Hepatocyte (in vitro differentiated cells): ENCODE data around the gene HSPA1A. TPM values are rescaled to one million over a fixed set of nuclear protein-coding genes. Genes with fewer than 3 reads are reported as not detected.
A peak's percentile ranks its signal among the peaks of the same experiment; 100 is the strongest.

Source experiments
- DNase-seq: peaks from one replicate; pipeline ENCODE4 v3.0.0-alpha.2; 2016; ENCODE audit warnings: low spot score
- H2AFZ ChIP-seq: fragments of 200-600 bp; sonication (generic); 2 replicates; pipeline ENCODE4 v1.6.0; 2016; ENCODE audit warnings: antibody characterized with exemption, mild to moderate bottlenecking
- H3K27ac ChIP-seq: fragments of 200-600 bp; sonication (generic); 2 replicates; pipeline ENCODE4 v1.5.1; 2016; ENCODE audit warnings: mild to moderate bottlenecking
- H3K27me3 ChIP-seq: fragments of 200-600 bp; sonication (generic); 2 replicates; pipeline ENCODE4 v1.6.1; 2016
- H3K36me3 ChIP-seq: fragments of 200-600 bp; sonication (generic); replicated peaks from 2 replicates; pipeline ENCODE4 v1.5.1; 2016; ENCODE audit warnings: low read depth; ENCODE audit not compliant: insufficient read depth
- H3K4me1 ChIP-seq: fragments of 200-600 bp; sonication (generic); 2 replicates; pipeline ENCODE4 v1.5.1; 2016; ENCODE audit warnings: mild to moderate bottlenecking, moderate library complexity; ENCODE audit not compliant: insufficient read depth
- H3K4me2 ChIP-seq: fragments of 200-600 bp; sonication (generic); 2 replicates; pipeline ENCODE4 v1.6.0; 2016
- H3K4me3 ChIP-seq: fragments of 200-600 bp; sonication (generic); 2 replicates; pipeline ENCODE4 v1.5.1; 2016; ENCODE audit warnings: mild to moderate bottlenecking
- H3K79me2 ChIP-seq: fragments of 200-600 bp; sonication (generic); 2 replicates; pipeline ENCODE4 v1.6.0; 2017; ENCODE audit warnings: mild to moderate bottlenecking
- H3K9me2 ChIP-seq: fragments of 200-600 bp; sonication (generic); replicated peaks from 2 replicates; pipeline ENCODE4 v1.6.0; 2017; ENCODE audit warnings: mild to moderate bottlenecking; ENCODE audit not compliant: insufficient read depth
- H3K9me3 ChIP-seq: fragments of 200-600 bp; sonication (generic); 2 replicates; pipeline ENCODE4 v1.5.1; 2016; ENCODE audit warnings: low read depth, mild to moderate bottlenecking
- H4K20me1 ChIP-seq: fragments of 200-600 bp; sonication (generic); 2 replicates; pipeline ENCODE4 v1.6.0; 2016; ENCODE audit warnings: mild to moderate bottlenecking; ENCODE audit not compliant: insufficient read depth, poor library complexity, severe bottlenecking
- EZH2 ChIP-seq: fragments of 200-600 bp; sonication (generic); IDR thresholded peaks from 2 replicates; pipeline ENCODE4 v1.6.1; 2016; ENCODE audit warnings: antibody characterized with exemption, mild to moderate bottlenecking, borderline replicate concordance
- EZH2phosphoT487 ChIP-seq: fragments of 200-600 bp; sonication (generic); IDR thresholded peaks from one replicate; pipeline ENCODE4 v1.6.1; 2018; ENCODE audit warnings: antibody characterized with exemption, mild to moderate bottlenecking, low read depth, moderate library complexity; ENCODE audit not compliant: unreplicated experiment, severe bottlenecking
- WGBS: methylation state at CpG from one replicate; pipeline ENCODE4 v1.1.6; 2016; ENCODE audit warnings: low lambda C conversion rate; ENCODE audit errors: missing lambda C conversion rate; 5-methylcytosine and 5-hydroxymethylcytosine counted together
- polyA plus RNA-seq: library from polyadenylated mRNA; unstranded; fragments of >200 nt; fragmentation: Nextera tagmentation; extraction: Ambion mirVana; gene quantifications from 2 replicates; pipeline ENCODE4 v1.2.1, GENCODE V29; 2016
- total RNA-seq: library from RNA; depleted of rRNA; stranded (reverse); fragments of >200 nt; gene quantifications from 2 replicates; pipeline ENCODE4 v1.2.3, GENCODE V29; 2014
- TF ChIP-seq, protein P1 (sequence below): fragments of 200-600 bp; sonication (generic); IDR thresholded peaks from 2 replicates; pipeline ENCODE4 v1.5.1; 2016; ENCODE audit warnings: antibody characterized with exemption, mild to moderate bottlenecking; ENCODE audit not compliant: poor library complexity

The HSPA1A gene
- total and polyA plus RNA-seq, 2 experiments from 2014 or later: 82.2 to 83.3 TPM

DNA sequence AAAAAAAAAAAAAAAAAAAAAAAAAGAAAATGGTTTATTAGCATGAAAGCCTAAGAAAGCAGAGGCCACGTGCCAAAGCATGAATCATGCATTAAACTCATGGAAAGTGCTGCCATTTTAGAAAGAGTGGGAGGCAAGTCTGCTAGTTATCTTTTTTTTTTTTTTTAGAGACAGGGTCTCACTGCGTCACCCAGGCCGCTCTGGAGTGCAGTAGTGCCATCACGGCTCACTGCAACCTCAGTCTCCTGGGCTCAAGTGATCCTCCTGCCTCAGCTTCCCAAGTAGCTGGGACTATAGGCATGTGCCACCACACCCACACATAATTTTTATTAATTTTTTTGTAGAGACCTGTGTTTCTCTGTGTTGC, 43.4 kb upstream of the HSPA1A start:
- H3K9me2 ChIP-seq: no peaks in the 10 kb centered on the region
- no peaks in the 10 kb centered on the region for H3K27me3 ChIP-seq
- H4K20me1 ChIP-seq: no peaks in the 10 kb centered on the region
- no peak for DNase-seq
- no peak overlapping the region for H2AFZ ChIP-seq
- no peaks in the 10 kb centered on the region for H3K9me3 ChIP-seq
- 89% methylated on average over 4 of the region's 4 CpGs for WGBS
- H3K27ac ChIP-seq: no peak overlapping the region
- H3K4me2 ChIP-seq: no peak overlapping the region
- H3K36me3 ChIP-seq: no peaks in the 10 kb centered on the region
- H3K79me2 ChIP-seq: no peaks in the 10 kb centered on the region
- peaks cover 13% of the 10 kb centered on the region for H3K4me1 ChIP-seq
- no peak overlapping the region for H3K4me3 ChIP-seq
- no peak for TF ChIP-seq EZH2

DNA sequence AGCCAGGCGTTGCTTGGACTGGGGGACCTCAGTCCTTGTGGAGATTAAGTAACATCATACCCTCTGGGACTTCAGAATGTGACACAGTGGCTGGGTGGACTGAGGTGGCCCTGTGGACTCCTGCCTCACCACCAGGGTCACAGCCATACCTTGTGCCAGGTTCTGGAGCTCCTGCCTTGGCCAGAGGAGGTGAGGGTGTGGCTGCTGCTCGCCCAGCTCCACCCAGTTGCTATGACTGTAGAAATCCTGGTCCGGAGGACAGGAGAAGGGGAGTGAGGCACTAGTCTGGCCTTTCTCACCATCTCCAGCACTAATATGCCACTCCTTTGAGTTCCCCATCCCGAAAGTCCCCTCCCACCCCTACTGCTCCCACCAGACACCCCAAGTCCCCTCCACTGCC, 40.2 kb upstream of the HSPA1A start:
- Histone ChIP-seq H3K36me3 (no peaks in the 10 kb centered on the region), H3K4me1 (peaks cover 27% of the 10 kb centered on the region), H3K9me2 (no peaks in the 10 kb centered on the region), H3K27ac (no peak overlapping the region), H3K27me3 (no peaks in the 10 kb centered on the region), H3K9me3 (no peaks in the 10 kb centered on the region), H4K20me1 (no peaks in the 10 kb centered on the region), H3K4me3 (no peak overlapping the region), H3K4me2 (no peak overlapping the region), H3K79me2 (no peaks in the 10 kb centered on the region), H2AFZ (no peak overlapping the region)
- DNase-seq: peak; percentile 45
- WGBS: 76% methylated on average over 4 of the region's 4 CpGs
- TF ChIP-seq EZH2: no peak
- TF ChIP-seq, protein P1, sequence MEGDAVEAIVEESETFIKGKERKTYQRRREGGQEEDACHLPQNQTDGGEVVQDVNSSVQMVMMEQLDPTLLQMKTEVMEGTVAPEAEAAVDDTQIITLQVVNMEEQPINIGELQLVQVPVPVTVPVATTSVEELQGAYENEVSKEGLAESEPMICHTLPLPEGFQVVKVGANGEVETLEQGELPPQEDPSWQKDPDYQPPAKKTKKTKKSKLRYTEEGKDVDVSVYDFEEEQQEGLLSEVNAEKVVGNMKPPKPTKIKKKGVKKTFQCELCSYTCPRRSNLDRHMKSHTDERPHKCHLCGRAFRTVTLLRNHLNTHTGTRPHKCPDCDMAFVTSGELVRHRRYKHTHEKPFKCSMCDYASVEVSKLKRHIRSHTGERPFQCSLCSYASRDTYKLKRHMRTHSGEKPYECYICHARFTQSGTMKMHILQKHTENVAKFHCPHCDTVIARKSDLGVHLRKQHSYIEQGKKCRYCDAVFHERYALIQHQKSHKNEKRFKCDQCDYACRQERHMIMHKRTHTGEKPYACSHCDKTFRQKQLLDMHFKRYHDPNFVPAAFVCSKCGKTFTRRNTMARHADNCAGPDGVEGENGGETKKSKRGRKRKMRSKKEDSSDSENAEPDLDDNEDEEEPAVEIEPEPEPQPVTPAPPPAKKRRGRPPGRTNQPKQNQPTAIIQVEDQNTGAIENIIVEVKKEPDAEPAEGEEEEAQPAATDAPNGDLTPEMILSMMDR: no peak
- no peak for TF ChIP-seq EZH2phosphoT487

DNA sequence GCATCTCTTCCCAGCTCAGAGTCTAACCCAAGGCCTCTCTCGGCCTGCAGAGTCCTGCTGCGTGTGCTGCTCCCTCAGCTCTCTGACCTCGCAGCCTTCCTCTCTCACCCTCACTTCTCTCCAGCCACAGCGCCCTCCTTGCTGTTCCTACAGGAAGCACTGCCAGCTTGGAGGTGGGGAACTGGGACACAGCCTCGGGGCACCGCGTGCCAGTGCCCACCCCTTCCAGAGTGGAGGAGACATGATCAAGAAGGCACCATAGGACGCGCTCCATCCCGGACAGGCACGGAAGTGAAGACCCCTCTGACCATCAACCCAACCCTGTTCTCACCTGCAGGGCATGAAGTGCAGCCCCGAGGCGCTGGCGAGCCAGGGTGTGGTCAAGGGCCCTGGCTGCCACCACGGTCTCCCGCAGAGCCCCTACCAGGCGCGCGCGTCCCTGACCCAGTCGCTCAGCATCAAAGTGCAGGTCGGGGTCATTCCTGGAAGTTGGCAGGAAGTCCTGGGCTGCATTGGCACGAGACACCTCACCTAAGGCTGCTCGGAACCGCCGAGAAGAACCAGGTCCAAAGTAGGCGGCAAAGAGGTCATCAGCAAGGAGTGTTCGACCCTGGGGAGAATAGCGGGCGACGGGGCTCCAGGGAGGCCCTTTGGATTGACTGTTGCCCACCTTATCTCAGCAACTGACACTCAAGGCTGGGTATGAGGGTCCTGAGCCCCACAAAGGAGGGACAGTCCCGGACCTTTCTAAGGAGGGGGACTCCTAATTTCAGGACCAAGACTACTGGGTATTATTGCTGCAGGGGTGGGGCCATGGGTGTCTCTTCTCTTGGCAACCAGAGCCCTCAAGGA, 39.5 kb upstream of the HSPA1A start:
- H3K9me2 ChIP-seq: no peaks in the 10 kb centered on the region
- H3K4me3 ChIP-seq: no peak overlapping the region
- H4K20me1 ChIP-seq: no peaks in the 10 kb centered on the region
- no peaks in the 10 kb centered on the region for H3K9me3 ChIP-seq
- no peak overlapping the region for H2AFZ ChIP-seq
- TF ChIP-seq EZH2 (no peak), EZH2phosphoT487 (no peak)
- TF ChIP-seq, protein P1: no peak
- DNase-seq: peak; percentile 5
- no peaks in the 10 kb centered on the region for H3K36me3 ChIP-seq
- no peaks in the 10 kb centered on the region for H3K79me2 ChIP-seq
- WGBS: 97% methylated on average over 32 of the region's 32 CpGs
- H3K4me2 ChIP-seq: peak overlapping the region; percentile 62
- peaks cover 27% of the 10 kb centered on the region for H3K4me1 ChIP-seq
- peak overlapping the region; percentile 93 for H3K27ac ChIP-seq
- no peaks in the 10 kb centered on the region for H3K27me3 ChIP-seq

DNA sequence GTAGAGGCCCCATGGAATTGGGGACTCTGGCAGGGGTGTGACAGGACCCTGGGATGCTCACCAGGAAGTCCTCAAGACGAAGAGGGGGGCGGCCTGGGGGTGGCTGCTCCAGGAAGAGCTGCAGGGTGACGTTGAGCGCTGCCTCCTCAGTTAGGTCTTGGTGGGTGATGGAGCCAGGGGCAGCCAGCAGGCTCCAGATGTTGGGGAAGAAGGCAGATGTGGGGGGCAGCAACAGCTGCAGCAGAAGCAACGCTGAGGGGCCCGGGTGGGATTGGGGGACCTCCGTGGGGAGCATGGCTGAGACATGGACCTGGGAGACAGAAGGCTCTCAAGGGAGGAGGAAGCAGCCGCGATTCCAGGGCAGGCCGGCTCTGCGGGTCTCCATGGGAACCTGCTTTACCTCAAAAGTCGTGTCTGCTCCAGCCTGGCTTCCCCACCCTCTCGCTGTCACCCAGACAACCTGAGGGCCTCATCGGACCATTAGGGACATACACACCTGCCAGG, 38.8 kb upstream of the HSPA1A start:
- Histone ChIP-seq H3K4me1 (peaks cover 27% of the 10 kb centered on the region), H3K9me2 (no peaks in the 10 kb centered on the region), H3K36me3 (no peaks in the 10 kb centered on the region), H3K27ac (peak overlapping the region; percentile 93), H3K27me3 (no peaks in the 10 kb centered on the region), H3K79me2 (no peaks in the 10 kb centered on the region), H2AFZ (no peak overlapping the region), H3K9me3 (no peaks in the 10 kb centered on the region), H4K20me1 (no peaks in the 10 kb centered on the region), H3K4me3 (no peak overlapping the region), H3K4me2 (peak overlapping the region; percentile 62)
- 60% methylated on average over 11 of the region's 14 CpGs for WGBS
- TF ChIP-seq EZH2phosphoT487 (no peak), EZH2 (no peak)
- TF ChIP-seq, protein P1: no peak
- no peak for DNase-seq
